Activated CD4-positive, alpha-beta T cell treated with anti-CD3 and anti-CD28 coated beads, Interleukin-2, amount 50 U/mL, for 48 hours (primary cell): ENCODE data around the gene KCNAB1.
"Not testable (repeated sequence)": the region's sequence is repeated elsewhere in the genome, so short reads cannot be mapped to it uniquely, and the experiment has no call there.

ENCODE experiments used
- DNase-seq, 2 experiments: peaks; one replicate each; pipeline ENCODE4 v3.0.0-alpha.2; 2020

Gene KCNAB1

DNA sequence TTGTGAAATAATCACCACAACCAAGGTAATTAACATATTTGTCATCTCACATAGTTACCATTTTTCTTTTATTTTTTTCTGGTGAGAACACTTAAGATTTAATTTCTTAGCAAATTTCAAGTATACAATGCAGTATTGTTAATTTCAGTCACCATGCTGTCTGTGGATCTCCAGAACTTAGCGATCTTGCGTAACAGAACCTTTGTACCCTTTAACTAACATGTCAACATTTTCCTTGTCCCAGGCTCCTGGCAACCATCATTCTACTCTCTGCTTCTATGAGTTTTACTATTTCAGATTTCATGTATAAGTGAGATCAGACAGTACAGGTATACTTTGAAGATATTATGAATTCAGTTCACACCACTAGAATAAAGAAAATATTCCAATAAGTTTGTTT is 154.4 kb downstream of the KCNAB1 start:
- no peak for DNase-seq

DNA sequence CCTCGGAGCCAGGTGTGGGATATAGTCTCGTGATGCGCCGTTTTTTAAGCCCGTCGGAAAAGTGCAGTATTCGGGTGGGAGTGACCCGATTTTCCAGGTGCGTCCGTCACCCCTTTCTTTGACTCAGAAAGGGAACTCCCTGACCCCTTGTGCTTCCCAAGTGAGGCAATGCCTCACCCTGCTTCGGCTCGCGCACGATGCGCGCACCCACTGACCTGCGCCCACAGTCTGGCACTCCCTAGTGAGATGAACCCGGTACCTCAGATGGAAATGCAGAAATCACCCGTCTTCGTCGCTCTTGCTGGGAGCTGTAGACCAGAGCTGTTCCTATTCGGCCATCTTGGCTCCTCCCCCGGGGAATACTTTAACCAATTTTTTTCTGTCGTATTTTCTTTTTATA is 164.3 kb downstream of the KCNAB1 start:
- not testable (repeated sequence) for DNase-seq

GRCh38 chr3:156285626-156286025 is 165.2 kb downstream of the KCNAB1 start:
- no peak for DNase-seq

DNA sequence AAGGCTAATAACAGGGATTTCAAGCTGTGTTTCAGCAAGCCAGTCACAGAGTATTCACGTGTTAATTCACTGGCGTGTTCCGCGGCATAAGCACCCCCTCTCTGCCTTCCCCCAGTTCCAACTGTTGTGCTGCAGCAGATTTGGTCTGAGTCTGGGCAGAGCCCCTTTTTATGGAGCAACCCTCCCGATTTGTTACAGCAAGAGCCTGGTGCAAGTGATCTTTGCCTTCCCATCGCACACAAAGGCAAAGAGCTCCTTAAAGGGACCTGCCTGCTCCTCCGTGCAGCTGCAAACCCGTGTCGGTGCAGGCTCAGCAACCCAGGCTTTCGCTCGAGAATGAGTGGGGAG is 170.5 kb downstream of the KCNAB1 start:
- no peak for DNase-seq

DNA sequence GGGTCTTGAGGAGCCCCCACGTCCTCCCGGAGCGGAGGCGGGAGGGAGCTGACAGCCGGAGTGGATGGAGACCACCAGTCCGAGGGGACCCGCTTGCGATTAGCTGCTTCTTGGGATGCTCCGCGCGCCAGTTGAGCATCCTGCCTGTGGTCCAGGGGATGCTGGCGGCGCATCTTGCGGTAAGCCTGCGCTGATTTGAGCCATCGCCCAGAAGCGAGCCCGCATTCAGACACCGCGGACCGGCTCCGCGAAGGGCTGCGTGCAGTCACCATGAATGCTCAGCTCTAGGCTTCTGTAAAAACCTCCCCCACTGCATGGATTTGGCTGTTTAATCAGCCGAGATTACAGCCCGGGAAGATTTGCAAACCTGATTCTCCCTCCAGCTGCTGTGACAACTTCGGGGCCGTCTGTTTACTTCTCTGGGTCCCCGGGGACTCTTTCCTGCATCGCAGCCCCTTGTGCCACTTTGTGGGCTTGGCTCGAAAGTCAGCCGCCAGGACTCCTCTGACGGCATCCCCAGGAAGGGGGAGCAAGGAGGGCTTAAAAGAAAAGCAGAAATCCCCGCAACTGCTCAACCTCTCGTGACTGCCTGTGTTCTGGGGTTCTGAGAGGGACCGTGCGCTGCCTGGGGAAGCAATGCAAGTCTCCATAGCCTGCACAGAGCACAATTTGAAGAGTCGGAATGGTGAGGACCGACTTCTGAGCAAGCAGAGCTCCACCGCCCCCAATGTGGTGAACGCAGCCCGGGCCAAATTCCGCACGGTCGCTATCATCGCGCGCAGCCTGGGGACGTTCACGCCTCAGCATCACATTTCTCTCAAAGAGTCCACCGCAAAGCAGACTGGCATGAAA is 171.1 kb downstream of the KCNAB1 start:
- no peak for DNase-seq

GRCh38 chr3:156293566-156293965 is 173.2 kb downstream of the KCNAB1 start:
- no peak for DNase-seq

DNA sequence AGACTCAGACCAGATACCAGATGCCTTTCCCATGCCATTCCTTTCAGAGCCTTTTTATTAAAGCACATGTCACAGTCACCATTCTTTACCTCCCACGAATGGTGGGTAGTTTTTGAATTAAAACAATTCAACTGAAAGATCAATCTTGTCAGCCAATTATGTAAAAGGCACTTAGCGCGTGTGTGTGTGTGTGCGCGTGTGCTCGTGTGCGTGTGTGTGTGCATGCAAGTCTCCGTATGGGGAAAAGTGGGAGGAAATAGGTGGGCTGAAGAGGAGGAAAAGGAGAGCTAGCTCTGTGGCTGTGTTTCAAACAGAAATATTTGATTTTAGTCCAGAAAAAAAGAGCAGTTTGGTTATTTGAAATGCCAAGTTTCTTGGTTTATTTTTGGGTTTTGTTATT is 177.2 kb downstream of the KCNAB1 start:
- DNase-seq, result no peak

DNA sequence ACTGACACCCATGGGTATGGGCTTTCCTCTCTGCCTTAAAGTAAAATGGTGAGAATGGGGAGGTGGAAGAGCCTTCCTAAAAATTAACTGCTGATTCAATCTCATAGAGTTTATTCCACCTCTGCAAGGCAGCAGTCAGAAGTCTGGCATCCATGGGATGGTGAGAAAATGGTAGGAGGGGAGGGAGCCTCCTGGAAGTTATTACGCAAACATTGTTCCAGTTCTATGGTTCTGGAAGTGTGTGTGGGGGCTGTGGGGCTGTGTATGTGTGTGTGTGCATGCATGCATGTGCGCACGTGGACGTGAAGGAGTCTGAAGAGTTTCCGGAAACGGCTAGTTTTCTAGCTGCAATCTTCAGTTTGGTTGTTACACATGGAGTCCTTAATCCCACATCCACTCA is 177.6 kb downstream of the KCNAB1 start:
- DNase-seq, result no peak

DNA sequence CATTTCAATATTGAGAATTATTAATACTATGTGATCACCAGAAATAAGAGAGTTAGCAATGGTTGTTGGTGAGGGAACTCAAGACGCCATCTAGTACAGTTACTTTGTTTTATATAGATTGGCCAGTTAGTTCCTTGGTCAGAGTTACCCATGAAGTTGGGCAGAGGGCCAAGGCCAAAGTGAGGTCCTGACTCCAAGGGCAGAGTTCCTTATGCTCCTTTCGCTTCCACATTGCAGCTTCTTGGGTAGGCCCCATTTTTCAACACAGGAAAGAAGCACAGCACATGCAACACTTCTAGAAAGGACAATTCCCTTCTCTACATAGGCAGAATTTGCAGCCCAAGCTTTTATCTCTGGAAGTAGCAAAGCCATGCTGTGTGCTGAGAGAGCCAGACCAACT is 178.6 kb downstream of the KCNAB1 start:
- no peak for DNase-seq

GRCh38 chr3:156299569-156299968 is 179.2 kb downstream of the KCNAB1 start:
- no peak for DNase-seq

DNA sequence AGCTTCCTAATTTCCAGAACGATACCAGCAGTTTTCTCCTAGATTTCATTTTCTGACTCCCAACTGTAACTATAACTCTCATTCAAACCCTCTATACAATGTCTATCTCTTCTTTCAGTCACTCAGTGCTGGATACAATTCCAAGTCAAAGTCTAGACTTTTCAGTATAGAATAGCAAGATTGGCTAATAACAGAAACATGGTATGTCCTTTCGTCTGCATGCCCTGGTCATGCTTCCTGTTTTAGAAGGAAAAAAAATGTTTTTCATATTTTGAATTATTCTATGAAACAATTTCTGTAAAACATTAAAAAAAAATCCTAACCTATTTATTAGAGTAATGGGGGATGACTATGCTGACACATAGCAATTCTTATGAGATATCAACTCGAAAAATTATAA is 180.0 kb downstream of the KCNAB1 start:
- no peak for DNase-seq

DNA sequence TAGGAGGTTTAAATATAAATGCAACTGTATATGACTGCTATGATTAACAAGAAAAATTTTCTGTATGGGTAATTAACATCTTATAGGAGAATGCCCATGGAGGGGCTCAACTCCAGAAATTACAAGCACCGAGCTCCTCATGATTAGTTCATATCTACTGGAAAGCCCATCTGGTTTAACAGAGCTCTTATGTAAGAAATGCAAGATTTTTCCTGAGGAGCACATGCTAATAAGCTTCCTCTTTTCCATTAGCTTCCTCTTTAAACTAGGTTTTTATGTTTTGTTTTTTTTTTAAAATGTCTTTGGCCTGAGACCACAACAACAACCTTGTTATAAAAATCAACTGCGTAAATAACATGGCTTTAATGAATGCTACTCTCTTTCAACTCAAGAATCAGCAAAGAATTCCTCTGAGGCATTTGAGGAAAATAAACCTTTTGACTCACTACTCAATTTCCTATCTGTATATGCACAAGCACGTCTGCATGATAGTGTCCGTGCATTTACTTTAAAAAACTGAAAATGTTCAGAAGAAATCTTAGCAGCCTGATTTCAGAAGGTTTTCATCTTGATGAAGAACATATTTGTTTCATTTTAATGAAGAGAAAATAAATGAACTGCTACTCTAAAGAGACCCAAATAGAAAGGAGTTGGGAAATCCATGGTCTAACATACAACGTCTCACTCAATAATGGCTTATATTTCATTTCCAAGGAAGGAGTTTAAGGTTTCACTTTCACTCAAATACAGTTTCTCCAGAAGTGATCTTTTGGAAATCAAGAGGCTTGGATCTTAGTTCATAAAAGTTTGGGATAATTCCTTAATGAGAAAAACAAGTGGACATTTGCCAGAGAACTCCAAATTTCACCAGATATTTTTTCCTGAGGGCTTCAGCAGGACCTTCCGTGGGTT is 180.8 kb downstream of the KCNAB1 start:
- no peak for DNase-seq

- no peak for DNase-seq
These were observed 182.8 kb downstream of the KCNAB1 start for GRCh38 chr3:156303001-156303707.

DNA sequence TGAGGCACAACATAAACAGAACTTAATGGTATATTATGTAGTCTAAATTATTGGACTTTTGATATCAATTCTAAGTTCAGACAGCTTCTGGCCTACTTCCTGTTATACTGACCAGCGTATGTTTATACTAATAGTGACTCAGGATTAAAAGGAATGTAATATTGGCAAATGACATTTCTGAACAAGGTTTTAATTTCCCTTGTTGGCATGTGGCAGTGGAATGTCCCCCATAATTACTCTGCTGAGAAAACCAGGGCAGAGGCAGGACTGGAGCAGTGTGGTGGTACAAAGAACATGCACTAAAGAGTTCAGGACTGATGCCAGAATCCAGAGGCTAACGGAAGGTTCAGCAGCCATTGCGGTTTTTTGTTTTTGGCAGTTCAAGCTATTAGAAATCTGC is 184.0 kb downstream of the KCNAB1 start:
- DNase-seq, result no peak

DNA sequence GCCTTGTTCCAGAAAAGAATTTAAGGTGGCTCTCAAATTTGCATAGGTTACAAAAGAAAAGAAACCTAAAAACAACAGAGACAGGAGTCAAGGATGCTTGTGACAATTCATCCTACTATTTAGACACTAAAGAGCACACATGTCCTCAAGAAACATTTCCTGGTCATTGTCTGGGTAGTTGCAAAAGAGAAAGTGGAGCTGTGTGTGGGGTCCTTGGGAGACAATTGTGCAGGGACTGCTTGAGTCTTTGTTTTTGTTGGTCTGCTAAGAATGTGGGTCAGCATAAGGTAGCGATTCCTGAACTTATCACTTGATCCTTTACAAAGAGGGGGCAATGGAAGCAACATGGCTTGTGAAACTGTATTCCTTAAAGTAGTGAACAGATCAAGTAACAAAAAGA is 185.3 kb downstream of the KCNAB1 start:
- DNase-seq, result no peak

DNA sequence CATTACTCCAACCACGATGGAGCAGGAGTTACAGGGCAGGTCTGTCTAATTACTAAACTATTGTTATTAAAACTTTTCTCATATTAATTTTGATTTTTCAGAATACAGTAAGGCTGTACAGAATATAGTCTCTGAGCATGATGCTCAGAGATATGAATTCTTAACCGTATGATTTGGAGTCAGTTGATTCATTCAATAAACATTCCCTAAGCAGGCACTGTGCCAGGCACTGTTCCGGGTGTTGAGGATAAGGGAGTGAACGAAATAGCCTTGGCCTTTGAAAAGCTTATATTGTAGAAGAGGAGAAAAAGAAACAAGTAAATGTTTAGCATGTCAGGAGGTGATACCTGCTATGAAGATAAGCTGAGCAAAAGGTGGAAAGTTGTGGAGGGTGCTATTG is 187.3 kb downstream of the KCNAB1 start:
- no peak for DNase-seq

DNA sequence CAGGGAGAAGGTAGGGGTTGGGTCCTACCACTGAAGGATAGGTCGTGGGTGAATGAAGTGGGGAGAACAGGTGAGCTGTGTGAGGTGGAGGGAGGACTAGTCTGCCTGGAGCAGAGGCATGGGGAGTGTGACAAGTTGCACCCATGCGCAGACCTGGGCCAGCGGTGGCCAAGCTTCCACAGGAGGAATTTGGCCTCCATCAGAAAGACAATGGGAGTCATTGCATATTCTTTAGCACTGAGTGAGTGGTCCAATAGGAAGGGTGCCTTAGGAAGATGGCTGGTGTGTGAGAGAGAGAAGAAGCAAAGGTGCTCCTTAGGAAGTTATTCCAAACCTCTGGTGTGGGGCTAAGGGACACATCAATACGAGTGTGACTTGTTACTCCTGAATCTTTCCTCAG is 191.1 kb downstream of the KCNAB1 start:
- DNase-seq, result no peak

- DNase-seq, result no peak
These were observed 191.6 kb downstream of the KCNAB1 start for GRCh38 chr3:156311930-156312329.

DNA sequence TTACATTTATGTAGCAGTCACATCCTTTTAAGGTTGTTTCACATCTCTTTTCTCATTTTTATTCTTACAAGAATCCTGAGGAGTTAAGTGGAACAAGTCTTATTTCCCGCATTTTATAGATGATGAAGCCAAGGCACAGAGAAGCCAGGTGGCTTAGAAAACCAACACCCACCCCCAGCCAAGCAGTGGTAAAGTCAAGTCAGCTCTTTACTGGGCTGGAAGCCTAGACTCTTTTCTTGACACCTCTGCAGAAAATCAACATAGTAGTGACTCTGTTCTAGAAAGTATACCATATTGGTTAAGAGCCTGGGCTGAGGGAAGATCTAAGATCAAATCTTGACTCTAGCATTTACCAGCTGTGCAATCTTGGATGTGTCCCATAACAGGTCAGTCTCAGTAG is 195.7 kb downstream of the KCNAB1 start:
- DNase-seq, result no peak

GRCh38 chr3:156317462-156318074 is 197.2 kb downstream of the KCNAB1 start:
- DNase-seq, result no peak

DNA sequence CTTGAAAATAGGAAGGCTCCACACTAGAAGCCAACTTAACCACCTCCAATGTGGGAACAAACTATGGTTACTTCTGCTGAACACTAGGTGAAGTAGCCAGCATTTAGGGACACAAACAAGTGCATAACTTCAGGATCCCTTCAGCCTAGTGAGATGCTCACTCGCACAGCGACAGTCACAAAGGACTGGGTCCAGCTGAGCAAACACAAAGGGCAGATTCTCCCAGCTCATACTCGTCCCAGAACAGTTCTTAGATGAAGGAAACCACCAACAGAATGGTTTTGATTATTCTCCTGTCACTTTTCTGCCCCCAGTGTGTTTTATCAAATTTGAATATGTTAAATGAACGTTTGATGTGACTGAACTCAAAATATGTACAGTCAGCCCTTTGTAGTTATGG is 201.6 kb downstream of the KCNAB1 start:
- no peak for DNase-seq

DNA sequence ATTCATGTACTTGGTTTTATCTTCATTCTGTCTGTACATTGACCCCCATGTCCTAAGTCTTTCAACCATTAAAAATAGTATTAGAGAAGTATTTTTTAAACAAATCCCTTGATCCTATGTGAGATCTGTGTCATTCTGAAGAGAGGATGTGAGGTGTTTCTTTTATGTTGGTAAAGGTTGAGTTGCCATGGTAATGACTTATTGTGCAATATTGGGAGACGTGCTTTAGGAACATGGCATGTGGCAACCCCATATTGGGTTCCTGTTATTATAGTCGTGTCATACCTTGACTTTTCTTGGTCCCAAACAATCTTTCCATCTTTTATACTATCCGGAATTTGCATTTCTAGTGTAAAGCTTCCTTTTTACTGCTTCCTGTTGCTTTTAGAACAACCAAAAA is 203.1 kb downstream of the KCNAB1 start:
- DNase-seq, result no peak

DNA sequence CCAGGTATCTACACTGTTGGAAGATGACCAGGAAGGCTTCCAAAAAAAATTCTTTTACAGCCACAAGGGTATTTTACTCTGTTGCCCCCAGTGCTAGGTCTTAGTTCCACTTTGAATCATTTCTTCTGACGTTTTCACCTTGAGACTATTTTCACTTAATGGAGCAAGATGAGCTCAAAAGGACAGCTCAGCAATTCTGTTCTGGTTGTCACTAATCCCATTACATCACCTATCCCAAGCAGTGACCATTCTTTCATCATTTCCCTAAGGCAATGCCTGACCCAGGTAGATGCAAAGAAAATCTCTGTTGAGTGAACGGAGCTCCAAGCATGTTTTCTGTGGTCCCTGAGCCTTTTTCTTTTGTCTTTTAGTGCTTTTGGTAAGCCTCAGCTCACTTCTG is 210.0 kb downstream of the KCNAB1 start:
- DNase-seq, result no peak
